HepG2 (cell line): ENCODE results near the gene SP5. TPM values are rescaled to one million over a fixed set of nuclear protein-coding genes. Genes with fewer than 3 reads are reported as not detected.

Experiments used
- AKAP8 ChIP-seq: sonication (generic); formaldehyde crosslinking; IDR thresholded peaks from 2 replicates; pipeline ENCODE4 v1.5.1; 2020; ENCODE audit warnings: mild to moderate bottlenecking, missing genetic modification reagents
- CCDC6 ChIP-seq: sonication (generic); formaldehyde crosslinking; IDR thresholded peaks from 2 replicates; pipeline ENCODE4 v1.8.1; 2022; ENCODE audit warnings: mild to moderate bottlenecking, missing genetic modification reagents, moderate library complexity
- EEA1 ChIP-seq: sonication (generic); formaldehyde crosslinking; IDR thresholded peaks from 2 replicates; pipeline ENCODE4 v1.5.1; 2020; ENCODE audit warnings: mild to moderate bottlenecking, missing genetic modification reagents, borderline replicate concordance
- HNF1A ChIP-seq, 2 experiments: sonication (generic) in 1 of 2; formaldehyde crosslinking in 1 of 2; IDR thresholded peaks; 2 replicates each; pipeline versions ENCODE4 v1.4.0 to v1.6.1; 2016 to 2020; ENCODE audit warnings: borderline replicate concordance in 1 of 2, low read depth in 1 of 2, mild to moderate bottlenecking in 1 of 2, missing genetic modification reagents in 1 of 2
- HNRNPK ChIP-seq: fragments of 200-400 bp; formaldehyde crosslinking; IDR thresholded peaks from 2 replicates; pipeline ENCODE4 v1.6.1; 2018; ENCODE audit warnings: low read length, low read depth, moderate library complexity, mild to moderate bottlenecking; ENCODE audit not compliant: poor library complexity, severe bottlenecking
- KMT2A ChIP-seq: sonication (generic); formaldehyde crosslinking; IDR thresholded peaks from 2 replicates; pipeline ENCODE4 v1.4.0; 2020; ENCODE audit warnings: missing genetic modification reagents
- MAFK ChIP-seq, 2 experiments: IDR thresholded peaks in 1 of 2; conservative IDR thresholded peaks in 1 of 2; 2 replicates each; pipeline ENCODE4 v1.6.1; 2011; ENCODE audit warnings: improper control_type of control experiment in 2 of 2, low read length in 2 of 2
- MTF1 ChIP-seq: sonication (generic); formaldehyde crosslinking; IDR thresholded peaks from 2 replicates; pipeline ENCODE4 v1.5.0; 2020; ENCODE audit warnings: missing genetic modification reagents
- NFATC3 ChIP-seq: sonication (generic); formaldehyde crosslinking; IDR thresholded peaks from 2 replicates; pipeline ENCODE4 v1.5.1; 2020; ENCODE audit warnings: mild to moderate bottlenecking, missing genetic modification reagents
- PRMT3 ChIP-seq: sonication (generic); formaldehyde crosslinking; IDR thresholded peaks from 2 replicates; pipeline ENCODE4 v1.8.1; 2022; ENCODE audit warnings: low read depth, mild to moderate bottlenecking, moderate library complexity, missing genetic modification reagents, borderline replicate concordance
- TMF1 ChIP-seq: sonication (generic); formaldehyde crosslinking; IDR thresholded peaks from 2 replicates; pipeline ENCODE4 v1.8.1; 2022; ENCODE audit warnings: low read depth, missing genetic modification reagents
- ZBTB2 ChIP-seq: sonication (generic); formaldehyde crosslinking; IDR thresholded peaks from 2 replicates; pipeline ENCODE4 v1.8.0; 2022; ENCODE audit warnings: low read depth, missing genetic modification reagents
- ZBTB38 ChIP-seq: sonication (generic); formaldehyde crosslinking; IDR thresholded peaks from 2 replicates; pipeline ENCODE4 v1.5.1; 2020; ENCODE audit warnings: mild to moderate bottlenecking, missing genetic modification reagents
- ZNF121 ChIP-seq: sonication (generic); formaldehyde crosslinking; IDR thresholded peaks from 2 replicates; pipeline ENCODE4 v1.5.0; 2020; ENCODE audit warnings: mild to moderate bottlenecking, missing genetic modification reagents
- ZNF30 ChIP-seq: sonication (generic); formaldehyde crosslinking; IDR thresholded peaks from 2 replicates; pipeline ENCODE4 v1.5.0; 2020; ENCODE audit warnings: mild to moderate bottlenecking, missing genetic modification reagents
- ZNF570 ChIP-seq: sonication (generic); formaldehyde crosslinking; IDR thresholded peaks from 2 replicates; pipeline ENCODE4 v1.4.0; 2020; ENCODE audit warnings: mild to moderate bottlenecking, missing genetic modification reagents, borderline replicate concordance
- ZNF704 ChIP-seq: sonication (generic); formaldehyde crosslinking; IDR thresholded peaks from 2 replicates; pipeline ENCODE4 v1.8.1; 2023; ENCODE audit warnings: mild to moderate bottlenecking, inconsistent platforms, moderate library complexity, missing genetic modification reagents, borderline replicate concordance
- ZXDC ChIP-seq: sonication (generic); formaldehyde crosslinking; IDR thresholded peaks from 2 replicates; pipeline ENCODE4 v1.5.0; 2020; ENCODE audit warnings: mild to moderate bottlenecking, missing genetic modification reagents
- polyA plus RNA-seq, 8 experiments: library from polyadenylated mRNA; depleted of rRNA in 3 of 8; stranded (reverse) in 7 of 8; unstranded in 1 of 8; fragments of >200 nt; fragmentation: Illumina TruSeq in 4 of 8; extraction: Trizol in 4 of 8; gene quantifications; 2 replicates each; pipeline versions ENCODE4 v1.2.1 to v1.2.3, GENCODE V29; 2011 to 2016; ENCODE audit warnings: low read depth in 4 of 8, missing spikeins in 1 of 8, mixed read lengths in 1 of 8; ENCODE audit not compliant: insufficient read depth in 1 of 8
- total RNA-seq, 5 experiments: library from RNA; depleted of rRNA; stranded (reverse); fragments of >200 nt; fragmentation: Illumina TruSeq; extraction: Trizol; gene quantifications; 2 replicates each; pipeline ENCODE4 v1.2.3, GENCODE V29; 2016; ENCODE audit warnings: low read depth in 1 of 5

The SP5 gene
- total and polyA plus RNA-seq, 2 of the 13 experiments (the other 11 are each of a cell fraction or from before 2014, with no cell fraction given), result 50.8 to 119 TPM

- peak; percentile 90; the same call in 1 of the 2 replicates for TF ChIP-seq EEA1 (CRISPR knock-in tag)
- no peak; the same call in 1 of the 2 replicates for TF ChIP-seq AKAP8 (CRISPR knock-in tag)
- peak; percentile 86 for TF ChIP-seq ZNF121 (CRISPR knock-in tag)
- peak; percentile 93 for TF ChIP-seq ZXDC (CRISPR knock-in tag)
- peak; percentile 95 for TF ChIP-seq KMT2A (CRISPR knock-in tag)
- no peak for TF ChIP-seq ZNF570 (CRISPR knock-in tag)
- no peak; the same call in none of the 2 replicates for TF ChIP-seq ZBTB2 (CRISPR knock-in tag)
- TF ChIP-seq MTF1 (CRISPR knock-in tag), result peak; percentile 73; the same call in 1 of the 2 replicates
- peak; percentile 95 for TF ChIP-seq TMF1 (CRISPR knock-in tag)
- peak; percentile 76 for TF ChIP-seq ZBTB38 (CRISPR knock-in tag)
- TF ChIP-seq HNRNPK, result peak; percentile 46
- TF ChIP-seq ZNF704, result peak; percentile 97
- TF ChIP-seq PRMT3, result 0 out of 2 replicates have a peak, but pooled peaks have one; percentile 22
- TF ChIP-seq NFATC3, result peak; percentile 82; the same call in 1 of the 2 replicates
- no peak for TF ChIP-seq MAFK (conservative IDR thresholded peaks at IDR 0.05 in 1 of 2, IDR thresholded peaks at IDR 0.05 in 1 of 2; ENCODE audit: low read length in 2 of 2)
- TF ChIP-seq ZNF30 (CRISPR knock-in tag), result peak; percentile 84
- TF ChIP-seq HNF1A (IDR thresholded peaks at IDR 0.05; ENCODE audit: low read depth), result no peak
- TF ChIP-seq HNF1A (CRISPR knock-in tag; IDR thresholded peaks at IDR 0.05; ENCODE audit: borderline replicate concordance), result peak; percentile 66
- TF ChIP-seq CCDC6 (CRISPR knock-in tag), result 0 out of 2 replicates have a peak, but pooled peaks have one; percentile 55
Observed at GRCh38 chr2:170716851-170717598, 1.9 kb downstream of the SP5 start (continued).
